Myocyte (in vitro differentiated cells): ENCODE results near the gene PWWP2B. TPM values are rescaled to one million over a fixed set of nuclear protein-coding genes. Genes with fewer than 3 reads are reported as not detected.

ENCODE experiments used
- DNase-seq: peaks from one replicate; pipeline ENCODE4 v3.0.0-alpha.2; 2012; ENCODE audit warnings: low read depth
- total RNA-seq: library from RNA; depleted of rRNA; stranded (reverse); fragments of >200 nt; gene quantifications from 2 replicates; pipeline ENCODE4 v1.2.3, GENCODE V29; 2014

Gene PWWP2B
- total RNA-seq, 1 donor from 2014 or later: 11.1 TPM

DNA sequence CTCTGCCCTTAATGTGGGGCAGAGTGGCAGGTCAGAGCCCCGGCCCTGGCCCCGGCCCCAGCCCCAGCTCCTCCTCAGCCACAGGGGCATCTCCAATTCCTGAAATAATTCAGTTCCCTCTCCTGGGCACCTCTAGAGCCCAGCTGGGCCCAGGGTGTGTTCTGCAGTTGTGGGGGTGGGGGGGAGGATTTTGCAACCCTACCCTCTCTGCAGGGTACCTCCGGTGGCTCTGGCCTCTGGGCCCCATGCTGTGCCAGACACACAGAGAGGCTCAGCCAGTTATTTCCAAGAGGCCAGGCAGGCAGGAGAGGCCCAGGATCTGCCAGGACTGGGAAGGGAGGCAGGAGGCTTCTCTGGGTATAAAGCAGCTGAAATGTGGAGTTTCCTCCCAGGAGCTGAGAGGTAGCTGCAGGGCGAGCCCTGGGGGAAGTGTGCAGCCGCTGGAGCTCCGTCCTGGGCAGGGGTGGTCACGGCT lies 47.9 kb downstream of the PWWP2B start:
- DNase-seq: no peak

DNA sequence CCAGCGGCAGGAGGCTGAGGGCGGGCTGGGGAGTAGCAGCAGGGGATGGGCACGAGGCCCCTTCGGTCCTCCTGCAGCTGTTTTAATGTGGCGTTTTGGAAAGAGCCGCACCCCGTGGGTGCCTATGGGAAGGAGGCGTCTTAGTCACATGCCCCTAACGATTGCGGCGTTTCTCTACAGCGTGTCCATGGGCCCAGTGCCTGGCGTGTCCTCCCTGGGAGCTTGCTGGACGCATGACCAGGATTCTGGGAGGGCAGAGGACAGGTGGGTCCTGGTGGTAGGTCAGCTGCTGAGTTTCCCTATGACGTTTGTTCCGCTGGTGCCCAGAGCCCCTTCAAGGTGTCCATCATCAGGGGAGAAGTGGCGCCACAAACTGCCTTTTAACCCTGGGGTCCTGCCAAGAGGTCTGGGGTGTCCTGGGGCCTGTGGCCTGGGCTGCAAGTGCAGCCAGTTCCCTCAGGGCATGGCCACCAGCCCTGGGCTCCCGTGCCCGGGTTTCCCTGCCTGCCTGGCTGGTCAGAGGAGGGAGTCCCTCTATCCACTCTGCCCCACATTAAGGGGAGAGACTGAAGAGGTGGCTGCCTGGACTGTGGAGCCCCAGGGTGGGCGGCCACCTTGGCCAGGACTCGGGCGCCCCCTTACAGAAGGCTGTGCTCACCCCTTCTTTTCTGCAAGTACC lies 48.7 kb downstream of the PWWP2B start:
- DNase-seq: no peak

DNA sequence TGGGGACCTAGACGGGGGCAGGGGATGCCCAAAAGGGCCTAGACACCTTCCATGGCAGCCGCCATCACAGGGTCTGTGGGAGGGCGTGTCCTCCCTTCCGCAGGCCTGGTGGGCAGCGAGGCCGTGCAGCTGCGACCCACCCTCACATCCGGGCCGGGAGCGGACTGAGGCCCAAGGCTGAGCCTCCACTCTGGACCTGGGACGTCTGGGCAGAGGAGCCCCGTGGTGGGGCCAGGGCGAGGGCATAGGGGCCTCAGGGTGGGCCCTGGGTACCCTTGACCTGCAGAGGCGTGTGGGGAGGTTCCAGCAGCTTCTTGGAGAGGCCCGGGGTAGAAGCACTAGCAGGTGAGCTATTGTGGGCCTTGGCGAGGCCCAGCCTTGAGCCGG lies 49.2 kb downstream of the PWWP2B start:
- no peak for DNase-seq

DNA sequence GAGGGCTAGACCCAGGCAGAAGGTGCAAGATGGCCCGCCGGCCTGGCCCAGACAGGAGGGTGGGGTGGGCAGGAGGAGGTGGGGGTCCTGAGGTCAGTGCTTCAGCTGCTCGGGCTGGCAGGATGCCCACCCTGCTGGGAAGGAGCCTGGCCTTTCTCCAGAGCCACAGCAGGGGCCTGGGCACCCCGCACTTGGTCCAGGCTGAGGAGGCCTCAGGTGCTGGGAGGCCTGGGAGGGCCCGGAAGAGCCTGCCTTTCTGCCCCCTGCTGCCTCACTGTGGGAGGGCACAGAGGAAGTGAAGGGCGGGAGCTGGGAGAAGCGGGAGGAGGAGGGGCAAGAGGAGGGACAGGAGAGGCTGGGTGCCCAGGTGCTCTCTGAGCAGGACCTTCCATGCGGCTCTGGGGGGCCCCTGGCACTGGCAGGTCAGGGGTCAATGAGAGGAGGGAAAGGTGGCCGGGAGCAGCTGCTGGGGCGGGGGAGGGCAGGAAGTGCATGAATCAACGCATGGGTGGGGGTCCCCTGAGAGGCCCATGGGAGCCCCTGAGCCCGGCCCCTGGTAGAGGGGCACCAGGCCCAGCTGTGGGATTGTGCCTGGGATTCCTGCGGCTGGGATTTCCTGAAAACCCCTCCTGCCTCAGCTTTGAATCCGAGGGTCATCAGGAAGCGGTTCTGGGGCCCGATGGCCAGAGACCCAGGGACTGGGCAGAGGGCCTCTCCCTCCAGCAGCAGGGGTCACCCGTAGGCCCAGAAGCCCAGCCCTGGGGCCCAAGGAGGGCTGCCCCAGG lies 49.9 kb downstream of the PWWP2B start:
- DNase-seq: peak; percentile 58

DNA sequence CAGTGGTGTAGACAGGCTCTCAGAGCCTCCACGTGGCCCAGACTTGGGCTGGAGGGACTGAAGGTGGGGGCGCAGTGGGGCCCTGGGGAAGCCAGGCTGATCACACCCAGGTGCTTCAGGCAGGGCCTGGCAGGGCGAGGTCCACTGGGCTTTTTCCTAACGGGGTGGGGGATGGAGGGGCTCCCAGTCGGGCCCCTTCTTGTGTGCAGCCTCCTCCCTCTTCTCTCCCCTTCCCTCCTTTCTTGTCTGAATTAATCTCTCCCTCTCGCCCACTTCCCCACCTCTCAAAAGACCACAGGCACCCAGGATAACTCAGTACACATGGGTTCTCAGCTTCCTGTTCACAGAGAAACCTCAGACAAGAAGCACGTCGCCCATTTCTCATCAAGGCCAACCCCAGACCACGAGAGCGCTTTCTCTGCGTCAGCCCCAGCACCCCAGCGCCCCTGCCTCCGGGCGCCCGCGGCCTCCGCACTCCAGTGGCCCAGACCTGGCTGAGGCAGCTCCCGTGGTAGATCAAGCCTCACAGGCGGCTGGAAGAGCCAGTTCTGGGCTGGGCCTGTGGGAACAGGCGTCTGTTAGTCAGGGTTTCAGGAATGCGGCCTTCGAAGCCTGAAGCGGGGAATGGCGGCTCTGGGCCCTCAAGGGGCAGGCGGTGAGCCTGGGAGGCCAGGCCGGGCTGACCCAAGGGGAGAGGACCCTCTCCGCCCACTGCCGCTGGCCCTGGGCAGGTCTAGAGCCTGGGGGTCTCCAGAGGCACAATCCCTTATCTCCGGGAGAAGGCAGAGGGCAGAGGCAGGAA lies 50.6 kb downstream of the PWWP2B start:
- DNase-seq: peak; percentile 77

DNA sequence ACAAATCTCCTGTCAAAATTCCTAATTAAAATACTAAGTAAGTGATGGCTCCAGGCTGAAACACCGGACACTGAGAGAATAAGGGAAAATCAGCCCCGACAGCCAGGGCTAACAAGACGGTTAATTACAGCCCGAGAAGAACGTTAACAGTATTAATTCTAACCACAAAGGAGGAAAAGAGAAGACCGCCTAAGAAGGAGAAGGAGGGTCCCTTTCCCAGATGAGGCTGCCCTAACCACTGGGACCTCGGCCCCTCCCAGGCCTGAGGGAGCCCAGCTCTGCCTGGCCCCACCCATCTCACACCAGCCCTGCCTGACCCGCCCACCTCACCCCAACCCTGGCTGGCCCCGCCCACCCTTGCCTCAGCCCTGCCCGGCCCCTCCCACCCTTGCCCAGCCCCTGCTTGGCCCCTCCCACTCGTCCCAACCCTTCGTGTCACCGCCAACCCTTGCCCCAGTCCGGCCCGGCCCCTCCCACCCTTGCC lies 51.3 kb downstream of the PWWP2B start:
- DNase-seq: no peak

DNA sequence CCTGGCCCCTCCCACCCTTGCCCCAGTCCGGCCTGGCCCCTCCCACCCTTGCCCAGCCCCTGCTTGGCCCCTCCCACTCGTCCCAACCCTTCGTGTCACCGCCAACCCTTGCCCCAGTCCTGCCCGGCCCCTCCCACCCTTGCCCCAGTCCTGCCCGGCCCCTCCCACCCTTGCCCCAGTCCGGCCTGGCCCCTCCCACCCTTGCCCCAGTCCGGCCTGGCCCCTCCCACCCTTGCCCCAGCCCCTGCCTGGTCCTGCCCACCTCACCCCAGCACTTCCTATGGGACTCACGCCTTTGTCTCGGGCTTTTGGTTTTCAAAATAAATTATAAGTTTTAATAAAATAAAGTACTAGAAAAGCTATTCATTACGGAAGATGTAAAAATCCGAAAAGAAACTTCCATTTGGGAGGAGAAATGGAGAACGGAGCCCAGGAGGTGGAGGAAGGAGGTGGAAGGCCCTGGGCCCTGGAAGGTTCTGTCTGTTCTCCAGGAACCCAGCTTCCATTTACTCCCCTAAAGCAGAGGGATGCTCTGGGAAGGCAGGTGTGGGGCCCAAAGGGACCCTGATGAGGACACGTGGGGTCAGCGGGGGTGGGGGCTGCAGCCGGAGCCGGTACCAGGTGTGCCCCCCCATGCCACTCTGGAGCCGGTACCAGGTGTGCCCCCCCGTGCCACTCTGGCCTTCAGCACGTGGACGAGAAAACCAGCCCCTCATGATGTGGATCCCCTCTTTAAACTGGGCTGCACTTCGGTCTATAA lies 52.2 kb downstream of the PWWP2B start:
- DNase-seq: no peak

DNA sequence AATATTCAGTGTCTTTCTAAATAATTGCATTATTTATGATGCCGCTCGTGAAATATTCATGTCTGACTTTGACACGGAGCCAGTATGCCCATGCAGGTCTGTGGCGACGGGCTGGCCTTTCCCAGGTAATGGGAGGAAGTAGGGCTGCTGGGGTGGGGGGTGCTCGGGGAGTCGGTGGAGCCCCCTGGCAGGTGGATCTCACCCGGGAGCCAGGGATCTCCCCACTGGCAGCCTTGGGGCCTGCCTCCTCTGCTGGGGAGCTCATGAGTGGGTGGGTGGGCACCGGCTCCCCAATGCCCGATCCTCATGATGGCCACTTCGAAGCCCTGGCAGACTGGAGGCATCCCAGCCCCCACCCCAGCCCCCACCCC lies 52.8 kb downstream of the PWWP2B start:
- DNase-seq: no peak

DNA sequence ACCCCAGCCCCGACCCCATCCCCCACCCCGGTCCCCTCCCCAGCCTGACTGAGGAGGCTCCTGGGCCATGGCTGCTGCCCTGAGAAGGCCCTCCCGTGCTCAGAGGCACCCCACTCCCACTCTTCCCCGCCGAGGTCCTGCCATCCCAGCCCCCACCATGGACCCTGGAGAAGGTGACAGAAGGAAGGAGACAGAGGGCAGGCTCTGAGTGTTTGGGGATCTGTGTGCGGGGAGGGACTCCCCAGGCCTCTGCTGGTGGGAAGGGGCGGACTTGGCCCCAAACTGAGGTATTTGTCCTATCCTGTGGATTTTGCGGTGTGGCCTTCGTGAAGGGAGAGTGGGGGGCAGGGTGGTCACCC lies 53.4 kb downstream of the PWWP2B start:
- no peak for DNase-seq

DNA sequence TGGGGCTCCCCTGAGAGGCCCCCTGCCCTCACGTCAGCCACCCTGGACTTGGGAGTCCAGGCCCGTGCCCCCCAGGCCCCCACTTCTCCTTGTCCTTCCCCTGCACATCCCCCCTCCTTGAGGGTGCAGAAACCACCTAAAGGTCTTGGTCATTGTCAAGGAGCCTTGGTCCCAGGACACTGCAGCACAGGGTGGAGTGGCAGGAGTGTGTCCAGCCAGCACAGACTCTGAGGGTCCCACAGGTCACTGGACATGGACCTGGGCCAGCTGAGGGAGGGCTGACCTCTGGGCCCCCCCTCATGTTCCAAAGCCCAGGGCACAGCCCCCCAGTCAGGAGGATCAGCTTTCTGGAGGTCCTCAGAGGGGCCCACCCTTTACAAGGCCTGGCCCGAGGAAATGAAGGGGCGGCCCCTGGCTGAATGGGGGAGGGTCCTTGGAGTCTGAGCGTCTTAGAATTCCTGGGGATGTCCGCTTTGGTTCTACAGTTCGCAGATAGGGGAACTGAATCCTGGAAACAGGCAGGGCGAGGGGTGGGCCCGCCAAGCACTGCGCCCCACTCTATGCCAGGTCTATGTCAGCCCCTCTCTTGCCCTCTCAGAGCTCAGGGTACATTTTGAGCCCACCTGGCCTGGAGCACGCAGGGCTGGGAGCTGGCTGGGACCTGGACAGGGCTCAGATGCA lies 54.0 kb downstream of the PWWP2B start:
- DNase-seq: no peak

DNA sequence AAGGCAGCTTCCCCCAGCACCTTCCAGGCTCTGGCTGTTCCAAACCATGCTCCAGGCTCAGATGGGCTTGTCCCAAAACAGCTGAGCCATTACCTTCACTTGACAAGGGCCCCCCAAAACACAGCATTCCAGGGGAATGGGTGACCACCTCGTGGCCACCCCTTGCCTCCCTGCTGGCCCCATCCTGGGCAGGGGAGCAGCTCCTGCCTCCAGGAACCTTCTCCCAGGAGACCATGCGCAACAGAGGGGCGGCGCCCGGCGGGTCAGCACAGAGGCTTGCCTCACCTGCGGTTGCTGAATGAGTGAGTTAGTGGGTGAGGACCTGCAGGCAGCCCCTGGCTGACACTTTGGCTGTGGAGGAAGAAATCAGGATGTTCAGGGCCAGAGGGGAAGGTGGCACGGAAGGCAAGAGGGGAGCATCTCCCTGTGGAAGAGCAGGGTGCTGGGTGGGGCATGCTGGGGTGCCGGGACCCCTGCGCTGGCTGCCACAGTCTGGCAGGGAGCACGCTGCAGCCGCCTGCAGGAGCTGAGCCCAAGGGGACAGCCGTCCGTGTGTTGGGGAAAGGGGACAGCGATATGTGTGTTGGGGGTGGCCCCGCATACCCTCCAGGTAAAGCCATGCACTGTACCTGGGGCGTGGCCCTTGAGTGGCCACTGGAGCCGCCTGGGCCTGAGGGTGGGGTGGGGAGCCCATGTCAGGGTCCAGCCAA lies 54.7 kb downstream of the PWWP2B start:
- no peak for DNase-seq

DNA sequence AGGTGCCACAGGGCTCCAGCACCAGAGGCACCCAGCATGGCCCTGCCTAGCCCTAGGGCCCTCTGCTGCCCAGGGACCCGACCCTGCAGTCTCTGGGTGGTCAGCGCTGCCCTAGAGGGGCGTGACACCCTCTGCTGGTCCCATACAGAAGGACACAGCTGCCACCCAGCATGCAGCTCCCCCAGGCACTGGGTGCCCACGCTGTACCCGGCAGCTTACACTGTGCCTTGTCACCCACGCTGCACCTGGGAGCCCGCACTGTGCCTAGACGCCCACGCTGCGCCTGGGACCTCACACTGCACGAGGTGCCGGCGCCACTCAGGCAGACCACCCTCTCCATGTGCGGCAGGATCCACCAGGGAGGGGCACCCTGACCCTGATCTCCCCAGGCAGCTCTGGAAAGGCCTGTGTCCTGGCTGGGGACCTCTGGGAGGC lies 55.2 kb downstream of the PWWP2B start:
- no peak for DNase-seq

DNA sequence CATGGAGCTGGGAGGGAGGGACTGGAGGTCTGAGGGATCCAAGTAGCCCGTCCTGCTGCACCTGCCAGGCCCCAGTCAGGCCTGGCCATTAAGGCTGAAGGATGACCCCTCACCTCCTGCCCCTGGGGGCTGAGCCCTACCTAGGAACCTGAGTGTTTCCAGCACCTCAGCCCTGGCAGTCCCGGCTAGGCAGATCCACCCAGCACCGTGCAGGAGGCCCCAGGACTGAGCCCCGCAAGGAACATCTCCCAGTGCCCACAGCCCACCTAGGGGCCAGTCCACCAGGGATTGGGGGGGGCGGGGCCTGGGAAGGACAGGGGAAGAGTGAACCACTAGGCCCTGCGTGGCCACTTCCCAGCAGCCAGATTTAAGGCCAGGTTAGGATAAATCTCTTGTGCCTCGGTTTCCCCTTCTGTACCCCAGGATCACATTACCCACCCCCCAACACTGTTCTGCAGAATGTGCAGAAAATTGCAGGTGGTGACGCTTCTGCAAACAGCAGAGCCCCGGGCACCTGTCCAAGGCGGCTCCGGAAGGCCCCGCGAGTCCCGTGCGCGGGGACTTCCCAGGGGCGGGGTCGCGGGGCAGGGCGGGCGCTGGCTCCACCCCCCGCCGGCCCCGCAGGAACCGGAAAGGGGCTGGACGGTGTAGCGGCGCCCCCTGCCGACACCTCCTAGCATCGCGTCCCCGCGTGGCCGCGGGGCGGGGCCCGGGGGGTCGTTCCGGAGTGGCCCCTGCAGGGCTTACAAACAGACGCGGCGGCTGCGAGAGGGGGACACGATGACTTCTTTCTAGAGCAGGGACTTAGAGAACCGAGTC lies 55.9 kb downstream of the PWWP2B start:
- peak; percentile 58 for DNase-seq

DNA sequence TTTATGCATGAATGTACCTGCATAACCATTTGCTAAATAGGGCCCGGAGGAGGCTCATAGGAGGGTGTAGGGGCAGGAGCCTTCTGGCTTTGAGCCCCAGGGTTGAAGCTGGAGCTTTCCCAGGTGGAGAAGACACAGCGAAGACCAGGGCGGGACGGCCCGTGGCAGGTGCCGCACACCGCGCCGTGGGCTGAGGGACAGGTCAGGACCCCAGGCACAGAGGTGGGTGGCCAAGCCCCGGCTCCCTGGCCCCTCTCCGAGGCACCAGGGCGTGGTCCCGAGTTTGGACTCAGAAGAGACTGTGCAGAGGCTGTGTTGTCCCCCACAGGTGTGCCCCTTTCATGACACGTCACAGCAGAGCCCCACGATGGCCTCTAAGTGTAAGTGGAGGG lies 56.5 kb downstream of the PWWP2B start:
- no peak for DNase-seq

DNA sequence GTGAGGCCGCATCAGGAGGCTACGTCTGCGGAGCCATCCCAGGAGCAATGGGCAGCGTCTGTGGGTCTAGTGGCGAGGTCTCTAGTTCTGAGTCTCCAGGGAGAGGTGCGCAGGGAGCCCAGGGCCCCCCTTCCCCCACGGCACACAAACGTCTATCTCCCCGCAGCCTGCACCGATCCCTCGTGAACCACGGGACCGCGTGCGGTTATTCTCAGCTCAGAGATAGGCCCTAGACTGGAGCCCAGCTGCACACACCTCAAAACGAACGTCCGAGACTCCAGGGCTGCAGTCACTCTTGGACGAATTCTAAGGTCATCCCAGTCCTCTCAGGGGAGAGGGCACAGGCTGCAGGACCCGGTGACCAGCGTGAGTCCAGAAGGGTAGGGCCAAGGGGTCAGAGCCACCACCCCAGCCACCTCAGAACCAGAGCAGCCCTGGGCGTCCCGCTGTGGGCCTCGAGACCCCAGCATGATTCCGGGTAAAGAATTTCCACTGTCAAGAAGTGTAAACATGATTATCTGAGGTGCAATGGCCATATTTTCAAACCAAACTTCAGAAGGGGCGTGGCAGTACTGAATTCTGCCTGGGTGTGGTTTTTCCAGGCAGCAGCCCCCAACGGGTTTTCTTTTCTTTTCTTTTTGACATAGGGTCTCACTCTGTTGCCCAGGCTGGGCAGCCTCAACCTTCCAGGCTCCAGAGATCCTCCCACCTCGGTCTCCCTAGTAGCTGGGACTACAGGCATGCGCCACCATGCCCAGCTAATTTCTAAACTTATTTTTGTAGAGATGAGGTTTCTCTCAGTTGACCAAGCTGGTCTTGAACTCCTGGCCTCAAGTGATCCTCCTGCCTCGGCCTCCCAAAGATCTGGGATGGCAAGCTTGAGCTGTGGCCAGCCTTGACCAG lies 57.5 kb downstream of the PWWP2B start:
- no peak for DNase-seq

DNA sequence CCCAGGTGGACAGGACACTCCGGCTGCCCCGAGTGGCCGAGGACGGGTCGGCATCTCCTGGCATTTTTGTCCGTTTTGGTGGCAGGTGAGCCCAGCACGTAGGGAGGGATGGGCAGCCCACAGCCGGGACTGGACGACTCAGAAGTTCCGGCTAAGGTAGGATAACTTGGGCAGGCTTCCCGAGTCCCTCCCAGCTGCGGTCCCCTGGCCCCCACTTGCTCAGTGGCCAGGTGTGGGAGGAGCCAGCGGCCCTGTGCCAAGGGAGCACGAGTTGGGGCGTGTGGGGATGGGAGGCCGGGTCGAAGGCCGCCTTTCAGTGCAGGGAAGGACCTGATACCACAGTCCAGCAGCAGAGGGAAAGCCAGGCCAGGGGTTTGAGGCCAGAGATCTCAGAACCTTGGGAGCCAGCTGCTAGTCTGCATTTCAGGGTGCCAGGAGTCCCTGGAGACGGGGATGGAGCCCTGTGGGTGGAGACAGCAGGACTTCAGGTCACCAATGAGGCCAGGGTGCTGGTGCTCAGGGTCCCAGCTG lies 58.5 kb downstream of the PWWP2B start:
- DNase-seq: no peak

DNA sequence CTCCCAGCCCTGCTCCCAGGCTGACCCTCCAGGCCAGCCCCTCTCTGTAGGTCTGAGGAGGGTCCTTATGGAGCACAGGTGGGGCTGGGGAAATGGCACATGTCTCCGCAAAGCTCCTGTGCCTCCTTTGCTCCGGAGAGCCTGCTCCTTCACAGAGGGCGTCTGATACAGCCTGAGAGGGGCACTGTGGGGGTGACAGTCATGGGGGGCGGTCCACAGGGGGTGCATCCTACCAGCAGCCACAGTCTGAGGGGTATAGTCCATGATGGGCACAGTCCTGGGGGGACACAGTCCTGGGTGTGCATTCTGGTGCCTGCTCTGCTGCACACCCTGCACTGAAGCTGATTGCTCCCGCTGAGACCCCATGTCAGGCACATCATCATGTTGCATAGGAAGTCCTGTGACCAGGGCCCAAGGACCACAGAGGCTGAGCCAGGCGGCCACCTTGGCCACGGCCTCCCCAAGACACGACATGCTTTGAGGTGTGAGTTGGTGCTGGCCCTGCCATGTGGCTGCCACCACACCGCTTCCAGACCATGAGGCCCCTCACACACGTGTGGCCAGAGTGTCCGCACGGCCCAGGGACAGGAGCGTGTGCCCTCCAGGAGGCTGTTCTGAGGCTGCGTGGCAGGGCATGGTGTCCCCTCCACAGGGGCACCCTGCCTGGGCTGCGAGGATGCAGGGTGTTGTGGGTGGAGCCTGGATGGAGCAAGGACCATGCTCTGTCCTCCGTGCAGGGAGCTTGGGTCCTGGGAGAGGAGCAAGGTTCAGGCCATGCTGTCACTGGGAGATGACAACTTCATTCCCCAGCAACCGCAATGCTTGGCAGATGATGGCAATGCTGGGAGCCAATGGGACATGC lies 59.2 kb downstream of the PWWP2B start:
- DNase-seq: no peak
